ENCODE results near the gene C16orf82. TPM values are rescaled to one million over a fixed set of nuclear protein-coding genes. Genes with fewer than 3 reads are reported as not detected.

C16orf82 gene
- polyA plus RNA-seq, 1 experiment: not detected

GRCh38 chr16:27048316-27048715 lies 18.4 kb upstream of the C16orf82 start:
- H3K4me3 ChIP-seq (ENCODE audit: low read depth, low read length): no peak overlapping the region
- CTCF ChIA-PET: no interaction called here
- no peaks in the 10 kb centered on the region for H3K36me3 ChIP-seq (ENCODE audit: control insufficient read depth, insufficient read depth, low read length)
- no peak for DNase-seq (ENCODE audit: low read depth)
- no peaks in the 10 kb centered on the region for H3K27me3 ChIP-seq (ENCODE audit: control insufficient read depth, insufficient read depth, low read length)
- TF ChIP-seq CTCF (IDR thresholded peaks at IDR 0.05; ENCODE audit: insufficient read depth, low read depth, low read length): no peak
- POLR2A ChIA-PET: no interaction called here

DNA sequence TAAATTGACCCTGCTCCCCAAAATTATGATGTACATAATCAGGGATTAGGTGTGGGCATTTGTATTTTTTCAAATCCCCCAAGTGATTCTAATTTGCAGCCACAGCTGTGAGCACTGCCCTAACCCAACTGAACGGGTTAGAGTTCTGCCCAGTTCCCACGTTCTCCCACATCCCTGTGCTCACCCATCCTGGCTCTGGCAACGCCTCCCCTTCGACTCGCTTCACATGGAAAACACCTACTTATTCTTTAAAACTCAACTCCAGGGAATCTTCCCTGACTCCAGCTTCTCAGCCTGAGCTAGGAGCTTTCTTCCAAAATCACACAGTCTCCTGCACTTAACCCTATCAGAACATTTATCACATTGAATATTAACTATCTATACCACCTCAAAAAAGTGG lies 17.6 kb upstream of the C16orf82 start:
- ChIA-PET POLR2A (no interaction called here), CTCF (no interaction called here)
- no peak for TF ChIP-seq CTCF (IDR thresholded peaks at IDR 0.05; ENCODE audit: insufficient read depth, low read depth, low read length)
- Histone ChIP-seq H3K36me3 (ENCODE audit: control insufficient read depth, insufficient read depth, low read length) (no peaks in the 10 kb centered on the region), H3K4me3 (ENCODE audit: low read depth, low read length) (no peak overlapping the region), H3K27me3 (ENCODE audit: control insufficient read depth, insufficient read depth, low read length) (no peaks in the 10 kb centered on the region)
- no peak for DNase-seq (ENCODE audit: low read depth)

DNA sequence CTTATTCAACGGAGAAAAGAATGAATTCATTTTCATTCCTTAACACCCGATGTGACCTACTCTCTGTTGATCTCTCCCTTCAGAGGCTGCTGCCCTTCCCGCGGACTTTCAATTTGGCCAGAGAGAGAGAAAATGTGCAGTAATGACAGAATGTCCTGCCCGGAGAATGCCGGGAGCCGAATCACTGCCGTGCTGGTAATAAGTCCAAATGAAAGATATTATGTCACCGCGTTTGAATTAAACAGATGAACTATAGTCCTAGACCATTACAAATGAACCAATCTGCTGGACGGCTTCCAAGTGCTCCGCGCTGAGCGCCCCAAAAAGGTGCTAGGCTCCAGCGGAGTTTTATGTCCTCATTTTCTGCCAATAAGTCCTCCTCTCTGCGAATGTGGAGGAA lies 14.7 kb upstream of the C16orf82 start:
- H3K27me3 ChIP-seq (ENCODE audit: control insufficient read depth, insufficient read depth, low read length): no peaks in the 10 kb centered on the region
- H3K36me3 ChIP-seq (ENCODE audit: control insufficient read depth, insufficient read depth, low read length): no peaks in the 10 kb centered on the region
- TF ChIP-seq CTCF (IDR thresholded peaks at IDR 0.05; ENCODE audit: insufficient read depth, low read depth, low read length): no peak
- POLR2A ChIA-PET: no interaction called here
- CTCF ChIA-PET: no interaction called here
- no peak for DNase-seq (ENCODE audit: low read depth)
- no peak overlapping the region for H3K4me3 ChIP-seq (ENCODE audit: low read depth, low read length)

GRCh38 chr16:27053996-27054395 lies 12.7 kb upstream of the C16orf82 start:
- CTCF ChIA-PET: no interaction called here

DNA sequence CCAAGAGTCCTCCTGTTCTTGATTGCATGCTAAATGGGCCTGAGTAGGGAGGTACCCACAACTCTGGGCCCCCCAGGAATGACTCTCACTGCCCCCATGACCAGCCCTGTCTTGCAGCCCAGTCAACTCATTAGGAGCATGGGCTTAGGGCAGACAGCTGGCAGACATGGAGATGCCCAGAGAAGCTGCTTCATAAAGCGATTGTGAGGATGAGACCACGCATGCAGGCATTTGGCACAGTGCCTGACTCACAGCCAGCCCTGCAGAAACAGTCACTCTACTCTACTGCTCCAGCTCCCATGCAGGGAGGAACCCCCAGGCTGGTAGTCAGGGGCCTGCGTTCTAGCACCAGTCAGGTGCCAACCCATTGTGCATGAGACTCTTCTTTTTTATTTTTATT lies 8.4 kb upstream of the C16orf82 start:
- DNase-seq (ENCODE audit: low read depth): no peak
- CTCF ChIA-PET: no interaction called here

More at GRCh38 chr16:27053996-27054395, 12.7 kb upstream of the C16orf82 start:
- POLR2A ChIA-PET: no interaction called here
- H3K4me3 ChIP-seq (ENCODE audit: low read depth, low read length): no peak overlapping the region
- DNase-seq (ENCODE audit: low read depth): no peak
- TF ChIP-seq CTCF (IDR thresholded peaks at IDR 0.05; ENCODE audit: insufficient read depth, low read depth, low read length): no peak
- no peaks in the 10 kb centered on the region for H3K36me3 ChIP-seq (ENCODE audit: control insufficient read depth, insufficient read depth, low read length)
- H3K27me3 ChIP-seq (ENCODE audit: control insufficient read depth, insufficient read depth, low read length): no peaks in the 10 kb centered on the region

More for the DNA sequence above, 8.4 kb upstream of the C16orf82 start:
- Histone ChIP-seq H3K4me3 (ENCODE audit: low read depth, low read length) (no peak overlapping the region), H3K27me3 (ENCODE audit: control insufficient read depth, insufficient read depth, low read length) (no peaks in the 10 kb centered on the region), H3K36me3 (ENCODE audit: control insufficient read depth, insufficient read depth, low read length) (no peaks in the 10 kb centered on the region)
- POLR2A ChIA-PET: no interaction called here
- no peak for TF ChIP-seq CTCF (IDR thresholded peaks at IDR 0.05; ENCODE audit: insufficient read depth, low read depth, low read length)
